Fibroblast of pulmonary artery (primary cell): Measurements from ENCODE around the gene FHIT.
"Not testable (repeated sequence)": the region's sequence is repeated elsewhere in the genome, so short reads cannot be mapped to it uniquely, and the experiment has no call there.

Experiments
- DNase-seq: peaks from one replicate; pipeline ENCODE4 v3.0.0-alpha.2; 2010; ENCODE audit warnings: low read depth
- H3K4me3 ChIP-seq: replicated peaks from 2 replicates; pipeline ENCODE4 v1.5.1; 2011; ENCODE audit warnings: low read depth, mild to moderate bottlenecking, control low read depth, low read length, moderate library complexity
- TF ChIP-seq, protein P1 (sequence below): IDR thresholded peaks from 2 replicates; pipeline ENCODE4 v1.5.1; 2011; ENCODE audit warnings: mild to moderate bottlenecking, control low read depth, low read length, inconsistent platforms; ENCODE audit errors: missing control alignments

The FHIT gene

DNA sequence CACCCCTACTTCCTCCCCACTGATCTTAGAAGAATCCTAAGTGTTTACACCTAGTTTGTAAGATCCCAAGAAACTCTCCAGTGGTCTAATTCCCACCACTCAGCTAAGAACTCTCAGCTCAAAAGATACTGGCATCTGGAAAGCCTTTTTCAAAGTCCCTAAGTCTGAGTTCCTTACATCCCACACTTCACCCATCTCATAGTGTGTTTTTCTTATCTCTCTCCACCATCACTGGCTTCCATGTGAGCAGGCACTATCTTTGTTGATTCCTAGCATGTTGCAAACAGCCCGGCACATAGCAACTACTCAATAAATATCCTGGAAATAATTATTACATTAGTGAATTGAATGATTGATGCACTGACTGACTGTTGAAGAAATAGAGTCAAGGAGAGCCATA lies 173.7 kb downstream of the FHIT start:
- TF ChIP-seq, protein P1, sequence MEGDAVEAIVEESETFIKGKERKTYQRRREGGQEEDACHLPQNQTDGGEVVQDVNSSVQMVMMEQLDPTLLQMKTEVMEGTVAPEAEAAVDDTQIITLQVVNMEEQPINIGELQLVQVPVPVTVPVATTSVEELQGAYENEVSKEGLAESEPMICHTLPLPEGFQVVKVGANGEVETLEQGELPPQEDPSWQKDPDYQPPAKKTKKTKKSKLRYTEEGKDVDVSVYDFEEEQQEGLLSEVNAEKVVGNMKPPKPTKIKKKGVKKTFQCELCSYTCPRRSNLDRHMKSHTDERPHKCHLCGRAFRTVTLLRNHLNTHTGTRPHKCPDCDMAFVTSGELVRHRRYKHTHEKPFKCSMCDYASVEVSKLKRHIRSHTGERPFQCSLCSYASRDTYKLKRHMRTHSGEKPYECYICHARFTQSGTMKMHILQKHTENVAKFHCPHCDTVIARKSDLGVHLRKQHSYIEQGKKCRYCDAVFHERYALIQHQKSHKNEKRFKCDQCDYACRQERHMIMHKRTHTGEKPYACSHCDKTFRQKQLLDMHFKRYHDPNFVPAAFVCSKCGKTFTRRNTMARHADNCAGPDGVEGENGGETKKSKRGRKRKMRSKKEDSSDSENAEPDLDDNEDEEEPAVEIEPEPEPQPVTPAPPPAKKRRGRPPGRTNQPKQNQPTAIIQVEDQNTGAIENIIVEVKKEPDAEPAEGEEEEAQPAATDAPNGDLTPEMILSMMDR = no peak
- no peak overlapping the region for H3K4me3 ChIP-seq
- DNase-seq = no peak

DNA sequence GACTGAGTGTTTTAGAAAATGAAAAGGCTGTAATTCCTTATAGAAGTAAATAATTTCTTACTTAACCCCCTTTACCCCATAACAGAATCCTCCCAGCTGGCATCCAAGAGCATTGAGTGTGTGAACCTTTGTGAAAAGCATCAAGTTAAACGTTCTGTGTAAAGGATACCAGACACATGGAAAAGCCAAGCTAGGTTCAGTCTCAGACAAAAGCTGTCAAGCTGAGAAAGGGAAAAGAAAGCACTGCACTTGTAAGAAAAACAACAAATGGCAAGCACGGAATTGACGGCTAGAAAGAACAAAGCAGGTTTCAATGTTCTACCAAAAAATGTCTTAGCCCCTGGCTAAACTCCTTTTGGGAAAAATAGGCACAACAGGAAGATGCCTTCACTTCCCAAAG lies 176.5 kb downstream of the FHIT start:
- H3K4me3 ChIP-seq = no peak overlapping the region
- TF ChIP-seq, protein P1 = no peak
- no peak for DNase-seq

DNA sequence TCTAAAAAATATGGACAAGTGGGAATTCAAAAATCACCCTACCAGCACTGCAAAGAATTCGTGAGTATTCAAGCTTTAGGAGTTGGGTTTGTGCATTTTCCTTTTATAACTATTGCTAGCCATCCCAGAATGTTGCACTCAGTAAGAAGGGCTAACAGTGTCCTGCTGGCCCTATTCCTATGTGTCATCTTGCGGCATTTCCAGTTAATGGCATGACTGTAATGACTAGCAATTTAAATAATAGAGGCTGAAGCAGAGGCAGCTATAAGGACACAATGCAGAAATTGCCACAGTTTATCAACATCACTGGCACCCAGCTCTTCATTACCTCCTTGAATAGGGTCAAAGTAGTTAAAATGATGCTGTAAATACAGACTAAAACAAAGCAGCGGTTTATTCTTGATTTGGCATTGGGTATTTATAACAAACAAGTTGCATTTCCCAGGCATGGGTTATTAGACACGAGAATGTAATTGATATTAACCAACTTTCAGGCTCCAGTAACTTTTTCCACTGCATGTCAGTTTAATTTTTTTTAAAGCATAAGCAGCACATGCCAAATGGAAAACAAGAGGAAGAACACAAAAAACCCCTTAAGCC lies 177.6 kb downstream of the FHIT start:
- TF ChIP-seq, protein P1 = no peak
- no peak for DNase-seq
- H3K4me3 ChIP-seq = no peak overlapping the region

DNA sequence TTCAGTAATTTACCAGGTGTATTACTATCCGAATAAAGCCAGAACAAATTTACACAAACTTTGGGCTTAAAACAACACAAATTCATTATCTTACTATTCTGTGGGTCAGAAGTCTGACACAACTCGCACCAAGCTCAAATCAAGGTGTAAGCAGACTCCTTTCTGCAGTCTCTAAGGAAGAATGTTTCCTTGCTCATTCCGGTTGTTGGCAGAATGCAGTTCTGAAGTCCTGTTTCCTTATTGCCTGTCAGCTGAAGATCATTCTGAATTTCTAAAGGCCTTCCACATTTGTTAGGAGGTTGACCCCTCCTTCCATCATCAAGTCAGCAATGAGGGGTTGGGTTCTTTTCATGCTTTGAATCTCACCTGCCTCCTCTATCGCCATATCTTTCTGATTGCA lies 183.2 kb downstream of the FHIT start:
- DNase-seq = no peak
- TF ChIP-seq, protein P1 = no peak

DNA sequence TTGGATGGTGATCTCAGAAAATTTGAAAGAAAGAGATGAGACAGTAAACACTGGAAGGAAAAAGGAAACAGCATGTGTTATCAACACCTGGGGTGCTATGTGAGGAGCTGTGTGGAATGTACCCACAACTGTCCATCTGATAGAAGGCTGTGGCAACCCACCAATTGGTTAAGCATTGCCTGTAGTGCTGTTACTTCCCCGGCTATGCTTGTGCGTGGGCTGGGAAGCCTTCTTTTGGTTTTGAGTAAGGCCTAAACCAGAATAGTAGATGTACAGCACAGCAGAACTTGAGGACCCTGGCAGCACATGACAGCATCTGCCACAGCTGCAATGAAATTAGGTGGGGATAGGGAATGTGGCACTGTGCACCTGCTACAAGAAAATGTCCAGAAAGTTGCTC lies 184.5 kb downstream of the FHIT start:
- TF ChIP-seq, protein P1 = no peak
- no peak for DNase-seq
- H3K4me3 ChIP-seq = no peak overlapping the region

More for the DNA sequence above, 183.2 kb downstream of the FHIT start:
- H3K4me3 ChIP-seq = no peak overlapping the region

DNA sequence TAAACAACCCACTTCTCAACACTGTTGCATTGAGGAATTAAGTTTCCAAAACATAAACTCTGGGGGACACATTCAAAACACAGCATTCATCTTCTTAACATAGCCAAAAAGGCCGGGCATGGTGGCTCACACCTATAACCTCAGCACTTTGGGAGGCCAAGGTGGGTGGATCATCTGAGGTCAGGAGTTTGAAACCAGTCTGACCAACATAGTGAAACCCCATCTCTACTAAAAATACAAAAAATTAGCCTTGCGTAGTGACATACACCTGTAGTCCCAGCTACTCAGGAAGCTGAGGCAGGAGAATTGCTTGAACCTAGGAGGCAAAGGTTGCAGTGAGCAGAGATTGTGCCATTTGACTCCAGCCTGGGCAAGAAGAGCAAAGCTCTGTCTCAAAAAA lies 185.0 kb downstream of the FHIT start:
- not testable (repeated sequence) for H3K4me3 ChIP-seq, DNase-seq

DNA sequence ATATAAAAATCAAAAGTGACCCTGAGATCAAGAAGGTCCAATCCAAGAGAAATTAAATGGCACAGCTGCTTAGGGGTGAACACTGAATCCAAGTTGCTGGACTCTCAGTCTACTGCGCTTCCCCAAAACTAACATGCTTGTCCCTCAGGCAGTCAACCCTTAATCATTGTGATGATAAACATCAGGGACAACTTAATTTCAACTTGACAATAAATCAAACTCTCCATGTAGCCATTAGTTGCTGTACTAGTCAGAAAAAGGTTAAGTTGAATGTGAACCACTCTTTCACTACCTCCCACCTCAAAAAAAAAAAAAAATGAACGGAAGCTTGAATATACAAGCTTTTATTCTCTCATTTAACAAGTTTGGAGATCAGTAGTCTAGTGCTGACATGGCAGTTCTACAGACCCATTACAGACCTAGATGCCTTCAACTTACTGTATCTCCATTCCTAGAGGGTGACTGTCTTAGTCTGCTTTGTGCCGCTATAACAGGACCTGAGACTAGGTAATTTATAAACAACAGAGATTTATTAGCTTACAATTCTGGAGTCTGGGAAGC lies 185.7 kb downstream of the FHIT start:
- TF ChIP-seq, protein P1 = no peak
- H3K4me3 ChIP-seq = no peak overlapping the region
- DNase-seq = no peak
